Subcutaneous adipose tissue (tissue), 4 donors: ENCODE data around the gene FNBP1L. TPM values are rescaled to one million over a fixed set of nuclear protein-coding genes. Genes with fewer than 3 reads are reported as not detected.

Experiments
- total RNA-seq, 4 donors: library from RNA; depleted of rRNA; stranded (reverse); fragments of >200 nt; gene quantifications; one replicate each; pipeline ENCODE4 v1.1.0, GENCODE V29; 2016
- TF ChIP-seq, protein P1 (sequence below): fragments of 450-650 bp; IDR thresholded peaks from one replicate; pipeline ENCODE4 v1.5.1; 2016; ENCODE audit warnings: low read depth, mild to moderate bottlenecking, control low read depth, antibody characterized with exemption, moderate library complexity

Gene FNBP1L
- 10 to 100 TPM; 30.1 to 53.1 (median 38.6) TPM for total RNA-seq

DNA sequence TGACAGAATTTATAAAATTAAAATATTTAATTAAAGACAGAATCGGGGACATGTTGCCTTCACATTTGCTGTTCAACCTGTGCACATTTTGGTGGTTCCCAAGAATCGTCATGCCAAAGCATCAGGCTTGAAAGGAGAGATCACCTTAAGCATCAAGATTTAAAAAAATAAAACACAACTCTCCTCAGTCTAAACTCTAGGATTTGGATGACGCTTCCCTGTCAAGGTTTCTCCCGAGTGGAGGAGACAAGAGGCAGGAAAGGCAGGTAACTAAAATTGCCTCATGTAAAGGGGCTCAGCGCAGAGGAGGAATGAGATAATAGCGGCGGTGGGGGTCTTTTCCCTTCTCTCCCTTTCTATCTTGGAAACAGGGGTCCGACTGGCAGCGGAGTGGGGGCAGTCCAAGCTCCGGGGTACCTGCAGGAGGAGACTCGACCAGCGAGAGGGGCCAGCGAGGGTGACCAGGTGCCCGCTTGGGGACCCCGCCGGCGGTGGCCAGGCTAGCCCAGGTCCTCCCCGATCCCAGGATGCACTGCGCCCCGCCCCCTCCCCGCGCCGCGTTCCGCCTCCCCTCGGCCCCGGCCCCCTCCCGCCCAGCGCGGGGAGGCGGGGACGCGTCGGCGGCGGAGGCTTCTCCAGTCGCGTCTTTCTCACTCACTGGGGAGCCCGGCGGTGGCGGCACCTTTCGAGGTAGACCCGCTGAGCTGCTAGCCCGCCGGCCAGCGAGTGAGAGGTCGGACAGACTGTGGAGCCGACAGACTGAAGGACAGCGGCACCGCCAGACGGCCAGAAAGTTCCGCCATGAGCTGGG, at the start of gene FNBP1L:
TSS of gene FNBP1L (plus strand) at position 638 of the 811 bp plus-strand sequence. CDS start at position 802, 164 bp downstream.
- TF ChIP-seq, protein P1, sequence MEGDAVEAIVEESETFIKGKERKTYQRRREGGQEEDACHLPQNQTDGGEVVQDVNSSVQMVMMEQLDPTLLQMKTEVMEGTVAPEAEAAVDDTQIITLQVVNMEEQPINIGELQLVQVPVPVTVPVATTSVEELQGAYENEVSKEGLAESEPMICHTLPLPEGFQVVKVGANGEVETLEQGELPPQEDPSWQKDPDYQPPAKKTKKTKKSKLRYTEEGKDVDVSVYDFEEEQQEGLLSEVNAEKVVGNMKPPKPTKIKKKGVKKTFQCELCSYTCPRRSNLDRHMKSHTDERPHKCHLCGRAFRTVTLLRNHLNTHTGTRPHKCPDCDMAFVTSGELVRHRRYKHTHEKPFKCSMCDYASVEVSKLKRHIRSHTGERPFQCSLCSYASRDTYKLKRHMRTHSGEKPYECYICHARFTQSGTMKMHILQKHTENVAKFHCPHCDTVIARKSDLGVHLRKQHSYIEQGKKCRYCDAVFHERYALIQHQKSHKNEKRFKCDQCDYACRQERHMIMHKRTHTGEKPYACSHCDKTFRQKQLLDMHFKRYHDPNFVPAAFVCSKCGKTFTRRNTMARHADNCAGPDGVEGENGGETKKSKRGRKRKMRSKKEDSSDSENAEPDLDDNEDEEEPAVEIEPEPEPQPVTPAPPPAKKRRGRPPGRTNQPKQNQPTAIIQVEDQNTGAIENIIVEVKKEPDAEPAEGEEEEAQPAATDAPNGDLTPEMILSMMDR: no peak

DNA sequence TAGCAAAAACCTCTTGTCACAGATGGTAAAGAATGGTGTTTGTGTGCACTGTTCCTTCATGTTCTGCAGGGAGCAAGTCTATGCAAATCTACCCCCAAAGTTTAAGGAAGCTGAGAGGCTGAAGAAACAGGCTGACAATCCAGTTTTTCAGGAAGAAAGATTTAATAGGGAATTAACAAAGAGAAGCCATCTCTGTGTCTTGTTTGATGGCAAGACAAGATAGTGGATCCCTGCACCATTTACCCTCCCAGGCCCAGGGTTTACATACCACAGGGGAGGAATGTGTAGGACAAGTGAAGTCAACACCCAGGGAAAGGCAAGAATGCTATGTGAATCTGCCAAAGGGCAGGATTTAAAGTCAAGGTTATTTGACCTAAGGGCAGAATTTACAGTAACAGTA, 48.1 kb upstream of the FNBP1L start:
- TF ChIP-seq, protein P1: no peak

DNA sequence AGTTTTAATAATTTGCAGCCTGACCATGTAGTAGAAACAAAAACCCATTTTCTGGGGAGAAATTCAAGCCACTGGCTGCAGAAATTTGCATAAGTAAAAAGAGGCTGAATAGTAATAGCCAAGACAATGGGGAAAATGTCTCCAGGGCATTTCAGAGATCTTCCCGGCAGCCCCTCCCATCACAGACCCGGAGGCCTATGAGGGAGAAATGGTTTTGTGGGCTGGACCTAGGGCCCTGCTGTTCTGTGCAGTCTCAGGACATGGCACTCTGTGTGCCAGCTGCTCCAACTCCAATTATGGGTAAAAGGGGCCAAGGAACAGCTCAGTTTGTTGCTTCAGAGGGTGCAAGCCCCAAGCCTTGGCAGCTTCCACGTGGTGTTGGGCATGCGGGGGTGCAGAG, 39.7 kb upstream of the FNBP1L start:
- TF ChIP-seq, protein P1: no peak

DNA sequence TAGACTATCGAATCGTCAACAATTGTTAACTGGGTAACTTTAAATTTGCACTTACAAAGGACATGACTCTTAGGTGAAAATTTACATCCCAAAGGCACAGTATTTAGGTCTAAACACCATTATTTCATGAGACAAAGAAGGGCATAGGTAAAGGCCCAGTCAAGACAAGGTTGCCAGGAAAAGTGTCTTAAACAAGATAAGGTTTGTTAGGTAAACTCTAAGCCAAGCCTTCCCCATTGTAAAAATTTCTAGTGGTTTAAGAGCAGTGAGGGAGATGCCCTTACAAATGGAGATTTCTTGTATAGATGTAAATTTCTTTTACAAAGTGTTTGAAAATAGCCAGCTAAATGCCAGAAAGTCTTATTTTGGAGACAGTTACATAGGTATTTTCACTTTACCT, 36.9 kb upstream of the FNBP1L start:
- TF ChIP-seq, protein P1: no peak

DNA sequence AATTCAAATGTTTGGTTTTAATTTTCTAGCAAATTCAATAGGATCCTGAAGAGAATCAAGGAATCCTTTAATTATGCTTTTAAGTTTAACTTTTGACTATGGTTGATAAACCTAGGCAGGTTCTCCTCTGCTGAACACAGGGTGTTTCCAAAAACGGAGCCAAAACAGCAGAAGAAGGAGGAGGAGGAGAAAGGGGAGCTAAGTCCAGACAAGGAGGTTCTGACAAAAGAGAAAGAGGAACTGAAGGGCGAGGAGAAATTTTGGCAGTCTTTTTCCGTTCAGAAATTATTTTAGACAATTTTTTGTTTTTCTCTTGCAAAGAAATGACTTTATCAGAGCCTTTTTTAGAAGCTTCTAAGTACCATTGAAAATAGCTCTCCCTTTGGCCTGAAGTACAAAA, 33.2 kb upstream of the FNBP1L start:
- TF ChIP-seq, protein P1: no peak

DNA sequence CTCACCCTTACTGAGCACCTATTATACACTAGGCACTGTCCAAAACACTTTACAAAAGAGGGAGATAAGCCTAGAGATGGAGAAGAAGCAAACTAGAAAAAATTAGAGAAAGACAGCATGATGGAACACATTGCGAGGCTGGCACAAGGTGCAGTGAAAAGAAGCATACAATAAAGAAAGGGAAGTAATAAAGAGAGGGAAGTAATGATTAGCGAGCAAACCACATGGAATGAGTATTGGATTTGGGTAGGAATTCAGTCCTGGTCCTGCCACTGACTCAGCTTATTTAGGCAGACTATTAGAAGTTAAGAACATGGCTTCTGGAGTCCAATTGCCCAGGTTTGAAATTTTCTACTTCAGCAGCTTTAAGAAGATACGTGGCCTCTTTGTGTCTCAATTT, 32.6 kb upstream of the FNBP1L start:
- TF ChIP-seq, protein P1: no peak

DNA sequence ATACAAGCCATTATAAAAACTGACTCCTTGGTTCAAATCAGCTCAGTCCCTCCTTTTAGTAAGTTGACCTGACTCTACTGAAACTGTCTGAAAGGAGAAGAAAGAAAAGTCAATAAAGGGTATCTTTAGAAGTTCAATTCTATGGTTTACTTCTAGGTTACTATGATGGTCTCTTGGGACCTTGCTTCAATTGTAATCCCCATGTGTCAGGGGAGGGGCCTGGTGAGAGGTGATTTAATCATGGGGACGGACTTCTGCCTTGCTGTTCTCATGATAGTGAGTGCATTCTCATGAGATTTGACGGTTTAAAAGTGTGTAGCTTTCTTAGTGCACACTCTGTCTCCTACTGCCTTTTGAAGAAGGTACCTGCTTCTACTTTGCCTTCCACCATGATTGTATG, 31.7 kb upstream of the FNBP1L start:
- TF ChIP-seq, protein P1: no peak
